ENCODE results near the gene NOL9.

DNA sequence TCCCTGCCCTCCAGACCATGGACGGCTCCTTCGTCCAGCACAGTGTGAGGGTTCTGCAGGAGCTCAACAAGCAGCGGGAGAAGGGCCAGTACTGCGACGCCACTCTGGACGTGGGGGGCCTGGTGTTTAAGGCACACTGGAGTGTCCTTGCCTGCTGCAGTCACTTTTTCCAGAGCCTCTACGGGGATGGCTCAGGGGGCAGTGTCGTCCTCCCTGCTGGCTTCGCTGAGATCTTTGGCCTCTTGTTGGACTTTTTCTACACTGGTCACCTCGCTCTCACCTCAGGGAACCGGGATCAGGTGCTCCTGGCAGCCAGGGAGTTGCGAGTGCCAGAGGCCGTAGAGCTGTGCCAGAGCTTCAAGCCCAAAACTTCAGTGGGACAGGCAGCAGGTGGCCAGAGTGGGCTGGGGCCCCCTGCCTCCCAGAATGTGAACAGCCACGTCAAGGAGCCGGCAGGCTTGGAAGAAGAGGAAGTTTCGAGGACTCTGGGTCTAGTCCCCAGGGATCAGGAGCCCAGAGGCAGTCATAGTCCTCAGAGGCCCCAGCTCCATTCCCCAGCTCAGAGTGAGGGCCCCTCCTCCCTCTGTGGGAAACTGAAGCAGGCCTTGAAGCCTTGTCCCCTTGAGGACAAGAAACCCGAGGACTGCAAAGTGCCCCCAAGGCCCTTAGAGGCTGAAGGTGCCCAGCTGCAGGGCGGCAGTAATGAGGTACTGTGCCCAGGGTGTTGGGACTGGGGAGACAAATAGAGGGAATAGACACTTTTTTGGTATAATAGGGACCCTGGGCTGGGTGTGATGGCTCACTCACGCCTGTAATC lies 26.5 kb upstream of the NOL9 start:
- TF ChIP-seq EP300 (IDR thresholded peaks at IDR 0.05), result no peak
- no peak for TF ChIP-seq POLR2AphosphoS5 (IDR thresholded peaks at IDR 0.05)
- TF ChIP-seq POLR2A (IDR thresholded peaks at IDR 0.05), result no peak
- TF ChIP-seq, protein P1, sequence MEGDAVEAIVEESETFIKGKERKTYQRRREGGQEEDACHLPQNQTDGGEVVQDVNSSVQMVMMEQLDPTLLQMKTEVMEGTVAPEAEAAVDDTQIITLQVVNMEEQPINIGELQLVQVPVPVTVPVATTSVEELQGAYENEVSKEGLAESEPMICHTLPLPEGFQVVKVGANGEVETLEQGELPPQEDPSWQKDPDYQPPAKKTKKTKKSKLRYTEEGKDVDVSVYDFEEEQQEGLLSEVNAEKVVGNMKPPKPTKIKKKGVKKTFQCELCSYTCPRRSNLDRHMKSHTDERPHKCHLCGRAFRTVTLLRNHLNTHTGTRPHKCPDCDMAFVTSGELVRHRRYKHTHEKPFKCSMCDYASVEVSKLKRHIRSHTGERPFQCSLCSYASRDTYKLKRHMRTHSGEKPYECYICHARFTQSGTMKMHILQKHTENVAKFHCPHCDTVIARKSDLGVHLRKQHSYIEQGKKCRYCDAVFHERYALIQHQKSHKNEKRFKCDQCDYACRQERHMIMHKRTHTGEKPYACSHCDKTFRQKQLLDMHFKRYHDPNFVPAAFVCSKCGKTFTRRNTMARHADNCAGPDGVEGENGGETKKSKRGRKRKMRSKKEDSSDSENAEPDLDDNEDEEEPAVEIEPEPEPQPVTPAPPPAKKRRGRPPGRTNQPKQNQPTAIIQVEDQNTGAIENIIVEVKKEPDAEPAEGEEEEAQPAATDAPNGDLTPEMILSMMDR (IDR thresholded peaks at IDR 0.05), result no peak

Measured in stomach (tissue), 4 donors.